Muscle of back (tissue), 11 donors: ENCODE data around the gene GRIN2A. TPM values are rescaled to one million over a fixed set of nuclear protein-coding genes. Genes with fewer than 3 reads are reported as not detected.
A peak's percentile ranks its signal among the peaks of the same experiment; 100 is the strongest.

Experiments
- DNase-seq, 3 donors: peaks; one replicate each; pipeline versions ENCODE4 v3.0.0 to v3.0.0-alpha.2; 2013
- polyA plus RNA-seq, 10 donors: library from polyadenylated mRNA; unstranded; fragments of 120-200 nt; gene quantifications; one replicate each; pipeline ENCODE4 v1.2.1, GENCODE V29; 2013; ENCODE audit not compliant: insufficient read length in 10 of 10

Gene GRIN2A
- polyA plus RNA-seq, 10 donors = 0.22 to 0.66 (median 0.34) TPM

- DNase-seq = no peak
Observed at GRCh38 chr16:9864461-9864860, 317.8 kb downstream of the GRIN2A start.

GRCh38 chr16:9862327-9862726 lies 319.9 kb downstream of the GRIN2A start:
- DNase-seq = no peak

- DNase-seq = no peak
Observed at GRCh38 chr16:9860876-9861275, 321.4 kb downstream of the GRIN2A start.

- peak in 1 of 3 donors; percentile 9 for DNase-seq
Observed at GRCh38 chr16:9859701-9860327, 322.4 kb downstream of the GRIN2A start.

- DNase-seq = peak; percentile 52 to 83 (median 68)
Observed at GRCh38 chr16:9854675-9855074, 327.6 kb downstream of the GRIN2A start.

GRCh38 chr16:9852003-9852402 lies 330.2 kb downstream of the GRIN2A start:
- no peak for DNase-seq

GRCh38 chr16:9850817-9851216 lies 331.4 kb downstream of the GRIN2A start:
- DNase-seq = no peak

GRCh38 chr16:9849697-9850245 lies 332.5 kb downstream of the GRIN2A start:
- no peak for DNase-seq

- no peak for DNase-seq
Observed at GRCh38 chr16:9847146-9847545, 335.1 kb downstream of the GRIN2A start.

- DNase-seq = no peak
Observed at GRCh38 chr16:9846362-9847099, 335.7 kb downstream of the GRIN2A start.

GRCh38 chr16:9845661-9846361 lies 336.4 kb downstream of the GRIN2A start:
- peak in 1 of 3 donors; percentile 58 for DNase-seq

GRCh38 chr16:9844361-9844760 lies 337.9 kb downstream of the GRIN2A start:
- DNase-seq = peak in 1 of 3 donors; percentile 56

- DNase-seq = peak in 1 of 3 donors; percentile 74
Observed at GRCh38 chr16:9843424-9844018, 338.7 kb downstream of the GRIN2A start.

- no peak for DNase-seq
Observed at GRCh38 chr16:9840761-9841665, 341.2 kb downstream of the GRIN2A start.

GRCh38 chr16:9837481-9837880 lies 344.7 kb downstream of the GRIN2A start:
- no peak for DNase-seq

- peak in 2 of 3 donors; percentile 47 to 69 for DNase-seq
Observed at GRCh38 chr16:9836118-9836736, 346.0 kb downstream of the GRIN2A start.

- DNase-seq = no peak
Observed at GRCh38 chr16:9827062-9827752, 355.0 kb downstream of the GRIN2A start.

- no peak for DNase-seq
Observed at GRCh38 chr16:9826656-9827055, 355.6 kb downstream of the GRIN2A start.

- no peak for DNase-seq
Observed at GRCh38 chr16:9824200-9825068, 357.8 kb downstream of the GRIN2A start.
